SK-N-SH (cell line): Measurements from ENCODE around the gene CAV1.

Source experiments
- CHD2 ChIP-seq: fragments of 150-350 bp; IDR thresholded peaks from 2 replicates; pipeline ENCODE4 v1.6.1; 2018; ENCODE audit warnings: low read length; ENCODE audit not compliant: partially characterized antibody
- CTCF ChIP-seq: fragments of 200-600 bp; sonication (generic); IDR thresholded peaks from 2 replicates; pipeline ENCODE4 v1.6.1; 2017; ENCODE audit warnings: antibody characterized with exemption, mild to moderate bottlenecking, moderate library complexity
- EZH2phosphoT487 ChIP-seq: fragments of 200-600 bp; sonication (generic); IDR thresholded peaks from 2 replicates; pipeline ENCODE4 v1.6.1; 2017; ENCODE audit warnings: low read depth, mixed run types, mild to moderate bottlenecking, antibody characterized with exemption, moderate library complexity, borderline replicate concordance
- GABPA ChIP-seq: IDR thresholded peaks from 2 replicates; pipeline ENCODE4 v1.4.0; 2012; ENCODE audit warnings: low read depth, mild to moderate bottlenecking
- GATA2 ChIP-seq: sonication (generic); formaldehyde crosslinking; IDR thresholded peaks from 2 replicates; pipeline ENCODE4 v1.5.0; 2020; ENCODE audit warnings: mild to moderate bottlenecking, missing genetic modification reagents
- IRF3 ChIP-seq: fragments of 150-350 bp; IDR thresholded peaks from 2 replicates; pipeline ENCODE4 v1.6.1; 2016; ENCODE audit warnings: mild to moderate bottlenecking, low read depth, low read length
- JUND ChIP-seq: IDR thresholded peaks from 2 replicates; pipeline ENCODE4 v1.4.0; 2012
- PBX3 ChIP-seq: IDR thresholded peaks from 2 replicates; pipeline ENCODE4; 2012
- POLR2AphosphoS5 ChIP-seq: IDR thresholded peaks from 2 replicates; pipeline ENCODE4 v1.6.1; 2012; ENCODE audit warnings: low read depth, low read length
- REST ChIP-seq: IDR thresholded peaks from 2 replicates; pipeline ENCODE4 v1.6.1; 2012; ENCODE audit warnings: mild to moderate bottlenecking, low read depth, low read length, moderate library complexity
- RXRA ChIP-seq: IDR thresholded peaks from 2 replicates; pipeline ENCODE4 v1.4.0; 2012; ENCODE audit warnings: low read depth, mild to moderate bottlenecking, borderline replicate concordance
- SMC3 ChIP-seq: IDR thresholded peaks from 2 replicates; pipeline ENCODE4 v1.6.1; 2012; ENCODE audit warnings: low read depth, low read length, improper control_type of control experiment

- TF ChIP-seq EZH2phosphoT487 (no peak), PBX3 (no peak), GATA2 (CRISPR knock-in tag) (no peak), RXRA (no peak), CTCF (no peak), JUND (no peak), GABPA (no peak), IRF3 (no peak), REST (no peak), SMC3 (no peak), CHD2 (no peak), POLR2AphosphoS5 (no peak; the same call in 1 of the 2 replicates)
Measured at GRCh38 chr7:116530107-116530820, 5.4 kb downstream of the CAV1 start.
